ENCODE data around the gene ZNF679. TPM values are rescaled to one million over a fixed set of nuclear protein-coding genes. Genes with fewer than 3 reads are reported as not detected.

Gene ZNF679
- total and polyA plus RNA-seq, 12 donors, result not detected

GRCh38 chr7:64300641-64301405, 72.5 kb downstream of the ZNF679 start:
- Histone ChIP-seq H3K4me1 (replicated peaks in 1 of 2) (no peaks in the 10 kb centered on the region), H3K27me3 (no peaks in the 10 kb centered on the region), H3K4me3 (no peak overlapping the region), H3K27ac (no peak overlapping the region), H3K36me3 (replicated peaks in 1 of 2) (no peaks in the 10 kb centered on the region), H3K9me3 (replicated peaks in 1 of 3) (no peaks in the 10 kb centered on the region)
- 86 to 91% (median 89%) methylated on average over 8 to 9 of the region's 9 CpGs for WGBS, 4 donors
- intact Hi-C loops (cut with DNase I), result no loop called here
- DNase-seq, result peak in 1 of 7 donors; percentile 29
- no peak for TF ChIP-seq CTCF (IDR thresholded peaks at IDR 0.05)
- TF ChIP-seq POLR2A (IDR thresholded peaks at IDR 0.05), result no peak

GRCh38 chr7:64307254-64308015, 79.2 kb downstream of the ZNF679 start:
- 2 to 6% (median 2%) methylated on average over 16 to 33 of the region's 33 CpGs for WGBS, 4 donors
- intact Hi-C loops (cut with DNase I), result no loop called here
- TF ChIP-seq POLR2A (IDR thresholded peaks at IDR 0.05), result peak; percentile 11 to 87
- peak in 5 of 6 experiments; percentile 29 to 68 (median 38) for TF ChIP-seq CTCF (IDR thresholded peaks at IDR 0.05)
- H3K36me3 ChIP-seq (replicated peaks in 1 of 2), result no peaks in the 10 kb centered on the region
- peak overlapping the region; percentile 20 to 98 (median 49) for H3K4me3 ChIP-seq
- peak overlapping the region; percentile 1 to 92 (median 86) for H3K27ac ChIP-seq
- H3K27me3 ChIP-seq, result no peaks in the 10 kb centered on the region
- DNase-seq, result peak; percentile 93 to 99 (median 98)
- no peaks in the 10 kb centered on the region for H3K9me3 ChIP-seq (replicated peaks in 1 of 3)
- H3K4me1 ChIP-seq (replicated peaks in 1 of 2), result peaks cover 0 to 7% of the 10 kb centered on the region in 2 donors

- no peaks in the 10 kb centered on the region for H3K27me3 ChIP-seq
- WGBS, 4 donors, result 43 to 56% (median 51%) methylated on average over 6 to 7 of the region's 7 CpGs
- H3K4me3 ChIP-seq, result peak overlapping the region in 2 of 4 donors; percentile 62 to 98
- intact Hi-C loops (cut with DNase I), result no loop called here
- H3K27ac ChIP-seq, result peak overlapping the region in 4 of 5 donors; percentile 74 to 92 (median 88)
- peak in 4 of 7 donors; percentile 18 to 58 (median 26) for DNase-seq
- H3K9me3 ChIP-seq (replicated peaks in 1 of 3), result no peaks in the 10 kb centered on the region
- TF ChIP-seq CTCF (IDR thresholded peaks at IDR 0.05) (no peak), POLR2A (IDR thresholded peaks at IDR 0.05) (no peak)
- peaks cover 0 to 7% of the 10 kb centered on the region in 2 donors for H3K4me1 ChIP-seq (replicated peaks in 1 of 2)
- no peaks in the 10 kb centered on the region for H3K36me3 ChIP-seq (replicated peaks in 1 of 2)
Observed at GRCh38 chr7:64308016-64308270, 79.7 kb downstream of the ZNF679 start.

GRCh38 chr7:64310426-64310825, 82.2 kb downstream of the ZNF679 start:
- H3K27ac ChIP-seq, result no peak overlapping the region
- intact Hi-C loops (cut with DNase I), result no loop called here
- 67 to 100% (median 90%) methylated on average over 3 of the region's 3 CpGs for WGBS, 4 donors
- DNase-seq, result no peak
- no peaks in the 10 kb centered on the region for H3K27me3 ChIP-seq
- H3K36me3 ChIP-seq (replicated peaks in 1 of 2), result no peaks in the 10 kb centered on the region
- H3K4me1 ChIP-seq (replicated peaks in 1 of 2), result peaks cover 11 to 21% of the 10 kb centered on the region in 2 donors
- no peak for TF ChIP-seq CTCF (IDR thresholded peaks at IDR 0.05)
- TF ChIP-seq POLR2A (IDR thresholded peaks at IDR 0.05), result no peak
- H3K9me3 ChIP-seq (replicated peaks in 1 of 3), result no peaks in the 10 kb centered on the region
- H3K4me3 ChIP-seq, result no peak overlapping the region
